Measurements from ENCODE around the gene SRGAP1.
A peak's percentile ranks its signal among the peaks of the same experiment; 100 is the strongest.

Gene SRGAP1

GRCh38 chr12:64170730-64171129 lies 326.2 kb downstream of the SRGAP1 start:
- no peak overlapping the region for H3K27ac Mint-ChIP-seq
- DNase-seq (no peak), ATAC-seq (no peak)
- no peaks in the 10 kb centered on the region for H3K27me3 Mint-ChIP-seq
- H3K4me1 Mint-ChIP-seq = no peaks in the 10 kb centered on the region
- H3K4me3 Mint-ChIP-seq = no peak overlapping the region
- H3K9me3 Mint-ChIP-seq = peaks cover 0 to 4% of the 10 kb centered on the region in 2 donors

- no peak for ATAC-seq
- Mint-ChIP-seq H3K27me3 (no peaks in the 10 kb centered on the region), H3K4me3 (no peak overlapping the region), H3K4me1 (no peaks in the 10 kb centered on the region), H3K9me3 (no peaks in the 10 kb centered on the region), H3K27ac (no peak overlapping the region)
- no peak for DNase-seq
These were observed 327.2 kb downstream of the SRGAP1 start for GRCh38 chr12:64171715-64172114.

GRCh38 chr12:64172143-64172970 lies 327.9 kb downstream of the SRGAP1 start:
- Mint-ChIP-seq H3K4me1 (no peaks in the 10 kb centered on the region), H3K27me3 (no peaks in the 10 kb centered on the region), H3K4me3 (no peak overlapping the region), H3K9me3 (no peaks in the 10 kb centered on the region), H3K27ac (no peak overlapping the region)
- ATAC-seq (peak; percentile 63), DNase-seq (no peak)

- no peaks in the 10 kb centered on the region for H3K27me3 Mint-ChIP-seq
- ATAC-seq (no peak), DNase-seq (no peak)
- no peak overlapping the region for H3K4me3 Mint-ChIP-seq
- no peaks in the 10 kb centered on the region for H3K4me1 Mint-ChIP-seq
- H3K27ac Mint-ChIP-seq = no peak overlapping the region
- H3K9me3 Mint-ChIP-seq = no peaks in the 10 kb centered on the region
These were observed 329.0 kb downstream of the SRGAP1 start for GRCh38 chr12:64173456-64173855.

- ATAC-seq = no peak
- no peaks in the 10 kb centered on the region for H3K4me1 Mint-ChIP-seq
- no peak for DNase-seq
- H3K4me3 Mint-ChIP-seq = no peak overlapping the region
- no peak overlapping the region for H3K27ac Mint-ChIP-seq
- no peaks in the 10 kb centered on the region for H3K27me3 Mint-ChIP-seq
- no peaks in the 10 kb centered on the region for H3K9me3 Mint-ChIP-seq
These were observed 330.9 kb downstream of the SRGAP1 start for GRCh38 chr12:64175254-64175945.

- no peak for ATAC-seq
These were observed 332.5 kb downstream of the SRGAP1 start for GRCh38 chr12:64177001-64177400.

GRCh38 chr12:64178122-64178521 lies 333.6 kb downstream of the SRGAP1 start:
- H3K4me1 Mint-ChIP-seq = no peaks in the 10 kb centered on the region
- H3K4me3 Mint-ChIP-seq = no peak overlapping the region
- ATAC-seq (no peak), DNase-seq (no peak)
- H3K9me3 Mint-ChIP-seq = no peaks in the 10 kb centered on the region
- no peaks in the 10 kb centered on the region for H3K27me3 Mint-ChIP-seq
- no peak overlapping the region for H3K27ac Mint-ChIP-seq

More at GRCh38 chr12:64177001-64177400, 332.5 kb downstream of the SRGAP1 start:
- H3K27me3 Mint-ChIP-seq = no peaks in the 10 kb centered on the region
- no peak overlapping the region for H3K27ac Mint-ChIP-seq
- DNase-seq = no peak
- H3K4me1 Mint-ChIP-seq = no peaks in the 10 kb centered on the region
- H3K4me3 Mint-ChIP-seq = no peak overlapping the region
- H3K9me3 Mint-ChIP-seq = no peaks in the 10 kb centered on the region

- DNase-seq (no peak), ATAC-seq (no peak)
- no peaks in the 10 kb centered on the region for H3K4me1 Mint-ChIP-seq
- H3K27me3 Mint-ChIP-seq = no peaks in the 10 kb centered on the region
- no peak overlapping the region for H3K4me3 Mint-ChIP-seq
- H3K27ac Mint-ChIP-seq = peak overlapping the region in 1 of 2 donors; percentile 9
- H3K9me3 Mint-ChIP-seq = no peaks in the 10 kb centered on the region
These were observed 336.5 kb downstream of the SRGAP1 start for GRCh38 chr12:64180951-64181350.

- H3K9me3 Mint-ChIP-seq = no peaks in the 10 kb centered on the region
- no peak overlapping the region for H3K27ac Mint-ChIP-seq
- ATAC-seq (no peak), DNase-seq (no peak)
- H3K27me3 Mint-ChIP-seq = no peaks in the 10 kb centered on the region
- H3K4me3 Mint-ChIP-seq = no peak overlapping the region
- no peaks in the 10 kb centered on the region for H3K4me1 Mint-ChIP-seq
These were observed 337.2 kb downstream of the SRGAP1 start for GRCh38 chr12:64181430-64182291.

- no peaks in the 10 kb centered on the region for H3K9me3 Mint-ChIP-seq
- ATAC-seq = no peak
- H3K4me3 Mint-ChIP-seq = no peak overlapping the region
These were observed 339.7 kb downstream of the SRGAP1 start for GRCh38 chr12:64184216-64184615.

GRCh38 chr12:64186789-64187188 lies 342.3 kb downstream of the SRGAP1 start:
- ATAC-seq = peak; percentile 70
- Mint-ChIP-seq H3K4me1 (no peaks in the 10 kb centered on the region), H3K27ac (no peak overlapping the region), H3K9me3 (no peaks in the 10 kb centered on the region), H3K27me3 (no peaks in the 10 kb centered on the region), H3K4me3 (no peak overlapping the region)
- no peak for DNase-seq

More at GRCh38 chr12:64184216-64184615, 339.7 kb downstream of the SRGAP1 start:
- Mint-ChIP-seq H3K27me3 (no peaks in the 10 kb centered on the region), H3K27ac (no peak overlapping the region), H3K4me1 (no peaks in the 10 kb centered on the region)
- no peak for DNase-seq

- Mint-ChIP-seq H3K9me3 (no peaks in the 10 kb centered on the region), H3K4me3 (no peak overlapping the region), H3K27me3 (no peaks in the 10 kb centered on the region), H3K4me1 (no peaks in the 10 kb centered on the region), H3K27ac (peak overlapping the region in 1 of 2 donors; percentile 70)
- DNase-seq = no peak
- ATAC-seq = no peak
These were observed 342.9 kb downstream of the SRGAP1 start for GRCh38 chr12:64187370-64187769.

- Mint-ChIP-seq H3K9me3 (no peaks in the 10 kb centered on the region), H3K27me3 (no peaks in the 10 kb centered on the region), H3K4me3 (no peak overlapping the region), H3K4me1 (peaks cover 3% of the 10 kb centered on the region), H3K27ac (peak overlapping the region in 1 of 2 donors; percentile 46)
- ATAC-seq = no peak
- DNase-seq = no peak
These were observed 343.3 kb downstream of the SRGAP1 start for GRCh38 chr12:64187794-64188193.

- H3K4me3 Mint-ChIP-seq = no peak overlapping the region
- DNase-seq = no peak
- ATAC-seq = no peak
- no peaks in the 10 kb centered on the region for H3K9me3 Mint-ChIP-seq
- H3K4me1 Mint-ChIP-seq = peaks cover 15% of the 10 kb centered on the region
- no peaks in the 10 kb centered on the region for H3K27me3 Mint-ChIP-seq
- H3K27ac Mint-ChIP-seq = no peak overlapping the region
These were observed 345.0 kb downstream of the SRGAP1 start for GRCh38 chr12:64189530-64189929.

- no peaks in the 10 kb centered on the region for H3K27me3 Mint-ChIP-seq
- no peak overlapping the region for H3K27ac Mint-ChIP-seq
- H3K9me3 Mint-ChIP-seq = no peaks in the 10 kb centered on the region
- DNase-seq (no peak), ATAC-seq (no peak)
- no peak overlapping the region for H3K4me3 Mint-ChIP-seq
- H3K4me1 Mint-ChIP-seq = peaks cover 15% of the 10 kb centered on the region
These were observed 345.6 kb downstream of the SRGAP1 start for GRCh38 chr12:64190140-64190539.

Measured in stimulated activated naive CD8-positive, alpha-beta T cell treated with anti-CD3 and anti-CD28 coated beads, Interleukin-15, amount 100 ng/mL, for 72 hours (primary cell).